ENCODE data around the gene CLIC6.

The CLIC6 gene

DNA sequence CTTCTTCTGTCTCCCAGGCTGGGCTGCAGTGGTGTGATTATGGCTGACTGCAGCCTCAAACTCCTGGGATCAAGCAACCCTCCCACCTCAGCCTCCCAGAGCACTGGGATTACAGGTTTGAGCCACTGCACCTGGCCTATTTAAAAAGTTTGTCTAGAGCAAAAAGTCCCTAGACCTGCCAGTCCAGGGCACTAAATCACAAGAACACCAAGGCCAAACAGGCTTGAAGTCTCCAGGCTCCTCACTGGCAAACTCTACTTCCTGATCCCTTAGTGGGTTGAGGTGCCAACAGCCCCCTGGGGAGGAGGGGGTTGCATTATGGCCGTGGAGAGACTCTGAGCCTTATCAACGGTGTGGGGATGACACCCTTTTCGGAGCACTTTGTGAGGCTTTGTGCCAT, 76.0 kb downstream of the CLIC6 start:
- in situ Hi-C loops (cut with MboI; ENCODE audit: low pct_unique_long_range_greater_than_20kb, low sequenced_read_pairs, unreplicated experiment), result loop anchor here (25.0 kb wide), 3 partner anchors 668 to 1268 kb away; no protein-coding TSS in a partner anchor
- DNase-seq (ENCODE audit: low spot score), result no peak

DNA sequence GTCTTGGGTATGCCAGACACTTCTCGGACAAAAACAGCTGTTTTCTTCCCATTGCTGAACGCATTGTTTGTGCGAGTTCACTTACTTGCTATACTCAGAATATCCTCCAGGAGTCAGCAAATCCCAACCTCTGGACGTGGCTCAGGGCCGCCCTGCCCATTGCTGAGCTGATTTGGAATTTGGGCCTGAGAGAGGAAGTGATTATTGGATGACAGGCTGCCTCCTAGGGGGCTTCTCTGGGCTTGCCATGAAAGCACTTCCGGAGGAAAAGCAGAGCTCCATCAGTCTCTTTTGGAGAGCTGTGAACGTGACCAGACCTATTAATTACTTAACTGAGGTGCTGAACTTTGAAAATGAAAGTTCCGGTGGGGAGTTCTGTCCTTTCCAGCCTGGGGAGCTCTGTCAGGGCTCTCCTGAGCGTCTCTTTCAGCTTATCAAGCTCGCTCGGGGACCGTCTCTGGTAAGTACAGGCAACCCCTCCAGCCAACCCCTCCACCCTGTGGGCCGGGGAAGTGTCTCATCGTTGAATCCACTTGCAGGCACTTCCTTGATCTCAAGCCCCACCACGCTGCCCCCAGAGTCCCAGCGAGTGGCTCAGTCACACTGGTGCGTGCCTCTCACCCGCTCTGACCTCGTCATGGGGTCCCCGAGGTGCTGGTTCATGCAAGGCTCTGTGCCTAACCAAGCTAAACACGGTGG, 76.9 kb downstream of the CLIC6 start:
- in situ Hi-C loops (cut with MboI; ENCODE audit: low pct_unique_long_range_greater_than_20kb, low sequenced_read_pairs, unreplicated experiment), result loop anchor here (25.0 kb wide), 3 partner anchors 667 to 1267 kb away; no protein-coding TSS in a partner anchor
- peak; percentile 70 for DNase-seq (ENCODE audit: low spot score)
- TF ChIP-seq, protein P1, sequence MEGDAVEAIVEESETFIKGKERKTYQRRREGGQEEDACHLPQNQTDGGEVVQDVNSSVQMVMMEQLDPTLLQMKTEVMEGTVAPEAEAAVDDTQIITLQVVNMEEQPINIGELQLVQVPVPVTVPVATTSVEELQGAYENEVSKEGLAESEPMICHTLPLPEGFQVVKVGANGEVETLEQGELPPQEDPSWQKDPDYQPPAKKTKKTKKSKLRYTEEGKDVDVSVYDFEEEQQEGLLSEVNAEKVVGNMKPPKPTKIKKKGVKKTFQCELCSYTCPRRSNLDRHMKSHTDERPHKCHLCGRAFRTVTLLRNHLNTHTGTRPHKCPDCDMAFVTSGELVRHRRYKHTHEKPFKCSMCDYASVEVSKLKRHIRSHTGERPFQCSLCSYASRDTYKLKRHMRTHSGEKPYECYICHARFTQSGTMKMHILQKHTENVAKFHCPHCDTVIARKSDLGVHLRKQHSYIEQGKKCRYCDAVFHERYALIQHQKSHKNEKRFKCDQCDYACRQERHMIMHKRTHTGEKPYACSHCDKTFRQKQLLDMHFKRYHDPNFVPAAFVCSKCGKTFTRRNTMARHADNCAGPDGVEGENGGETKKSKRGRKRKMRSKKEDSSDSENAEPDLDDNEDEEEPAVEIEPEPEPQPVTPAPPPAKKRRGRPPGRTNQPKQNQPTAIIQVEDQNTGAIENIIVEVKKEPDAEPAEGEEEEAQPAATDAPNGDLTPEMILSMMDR (IDR thresholded peaks at IDR 0.05; ENCODE audit: extremely low read depth, insufficient read depth, missing control alignments), result peak; percentile 84

More for the DNA sequence above, 76.0 kb downstream of the CLIC6 start:
- TF ChIP-seq, protein P1 (IDR thresholded peaks at IDR 0.05; ENCODE audit: extremely low read depth, insufficient read depth, missing control alignments), result no peak

DNA sequence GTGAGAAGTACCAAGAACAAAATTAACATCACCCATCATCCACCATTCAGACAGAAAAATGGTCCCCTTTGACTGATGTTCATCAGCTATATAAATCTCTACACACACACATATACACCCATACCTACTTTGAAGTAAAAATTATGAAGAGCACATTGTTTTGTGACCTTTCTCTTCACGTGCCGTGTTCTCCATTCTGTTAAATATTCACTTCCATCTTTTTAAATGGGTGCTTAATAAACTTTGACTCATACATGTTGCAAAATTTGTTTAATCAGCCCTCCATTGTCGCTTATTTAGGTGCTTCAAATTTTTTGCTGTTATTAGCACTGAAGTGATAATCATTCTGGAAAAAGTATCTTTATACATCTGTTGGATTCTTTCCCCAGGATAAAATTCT, 80.1 kb downstream of the CLIC6 start:
- no peak for DNase-seq (ENCODE audit: low spot score)

GRCh38 chr21:34754690-34755647, 86.2 kb downstream of the CLIC6 start:
- DNase-seq (ENCODE audit: low spot score), result no peak
- TF ChIP-seq, protein P1 (IDR thresholded peaks at IDR 0.05; ENCODE audit: extremely low read depth, insufficient read depth, missing control alignments), result no peak
- in situ Hi-C loops (cut with MboI; ENCODE audit: low pct_unique_long_range_greater_than_20kb, low sequenced_read_pairs, unreplicated experiment), result no loop called here

More for the DNA sequence above, 80.1 kb downstream of the CLIC6 start:
- TF ChIP-seq, protein P1 (IDR thresholded peaks at IDR 0.05; ENCODE audit: extremely low read depth, insufficient read depth, missing control alignments), result no peak
- in situ Hi-C loops (cut with MboI; ENCODE audit: low pct_unique_long_range_greater_than_20kb, low sequenced_read_pairs, unreplicated experiment), result loop anchor here (25.0 kb wide), 3 partner anchors 663 to 1263 kb away; no protein-coding TSS in a partner anchor

DNA sequence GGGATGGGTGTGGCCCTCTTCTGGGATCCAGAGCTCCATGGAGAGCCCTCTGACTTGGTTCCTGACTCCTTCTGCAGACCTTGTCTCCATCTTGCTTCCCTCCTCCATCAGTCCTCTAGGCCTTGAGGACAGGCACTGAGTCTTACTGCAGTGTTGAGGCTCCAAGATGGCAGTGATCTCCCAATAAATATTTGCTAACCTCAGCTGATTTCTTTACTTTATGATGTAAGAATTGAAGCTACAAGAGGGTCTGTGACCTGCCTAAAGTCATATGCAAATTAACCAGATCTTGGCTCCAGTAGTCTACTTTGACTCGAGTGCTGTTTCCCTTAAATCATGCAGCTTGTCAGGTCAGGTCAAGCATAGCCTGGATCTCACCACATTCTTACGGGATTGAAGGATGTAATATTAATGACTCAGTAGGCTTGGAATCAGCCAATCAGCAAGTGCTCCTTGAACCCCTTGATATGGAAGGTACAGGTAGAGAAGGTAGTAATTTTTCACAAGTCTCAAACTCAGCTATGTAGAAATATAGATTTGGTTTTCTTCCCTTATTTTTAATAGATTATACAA, 93.0 kb downstream of the CLIC6 start:
- TF ChIP-seq, protein P1 (IDR thresholded peaks at IDR 0.05; ENCODE audit: extremely low read depth, insufficient read depth, missing control alignments), result no peak
- in situ Hi-C loops (cut with MboI; ENCODE audit: low pct_unique_long_range_greater_than_20kb, low sequenced_read_pairs, unreplicated experiment), result no loop called here
- DNase-seq (ENCODE audit: low spot score), result no peak

GRCh38 chr21:34762786-34763185, 94.0 kb downstream of the CLIC6 start:
- DNase-seq (ENCODE audit: low spot score), result no peak
- TF ChIP-seq, protein P1 (IDR thresholded peaks at IDR 0.05; ENCODE audit: extremely low read depth, insufficient read depth, missing control alignments), result no peak
- in situ Hi-C loops (cut with MboI; ENCODE audit: low pct_unique_long_range_greater_than_20kb, low sequenced_read_pairs, unreplicated experiment), result no loop called here
